ENCODE measurements around the gene CYB5R3. TPM values are rescaled to one million over a fixed set of nuclear protein-coding genes. Genes with fewer than 3 reads are reported as not detected.
"Not testable (repeated sequence)": the region's sequence is repeated elsewhere in the genome, so short reads cannot be mapped to it uniquely, and the experiment has no call there.

Gene CYB5R3
- polyA plus RNA-seq, 4 donors: 70.0 to 174 (median 118) TPM

DNA sequence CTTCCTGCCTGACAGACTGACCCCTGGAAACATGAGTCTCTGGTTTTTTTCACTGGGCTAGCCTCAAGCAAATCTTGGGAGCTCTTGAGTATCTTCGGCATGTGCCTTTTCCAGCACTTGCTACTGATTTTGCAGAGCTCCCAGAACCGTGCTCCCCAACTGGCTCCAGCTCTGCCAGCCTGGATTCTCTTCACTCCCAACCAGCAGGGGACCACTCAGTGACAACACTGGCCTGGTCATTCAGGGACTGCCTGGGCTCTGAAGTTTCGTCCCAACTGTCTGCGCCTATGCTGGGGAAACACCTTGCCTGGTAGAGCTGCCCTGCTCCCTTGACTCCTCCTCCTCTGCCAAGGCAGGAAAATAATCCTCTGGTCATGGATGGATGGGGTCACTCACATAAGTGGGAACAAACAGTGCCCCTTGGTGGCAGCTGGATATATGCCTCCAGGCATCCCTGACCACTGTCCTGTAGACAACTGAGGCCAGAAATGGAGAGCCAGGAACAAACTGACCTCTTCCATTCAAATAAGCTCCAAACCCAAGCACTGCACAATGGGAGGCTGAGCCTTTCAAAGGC is 64.7 kb downstream of the CYB5R3 start:
- FAIRE-seq (no peak), DNase-seq (no peak)
- 90 to 98% (median 96%) methylated on average over 4 of the region's 4 CpGs for WGBS, 3 donors
- Histone ChIP-seq H3K9me3 (ENCODE audit: control insufficient read depth in 2 of 2, insufficient read depth in 1 of 2, low read depth in 1 of 2, low read length in 1 of 2) (no peaks in the 10 kb centered on the region), H3K4me3 (ENCODE audit: low read depth in 1 of 3, low read length in 3 of 3) (no peak overlapping the region), H3K4me1 (ENCODE audit: control insufficient read depth in 3 of 3, insufficient read depth in 2 of 3, low read depth in 1 of 3, low read length in 2 of 3) (peaks cover 0 to 3% (median 0%) of the 10 kb centered on the region in 3 donors), H3K27me3 (ENCODE audit: control insufficient read depth in 3 of 3, insufficient read depth in 3 of 3, low read length in 3 of 3) (no peaks in the 10 kb centered on the region), H3K36me3 (ENCODE audit: control insufficient read depth in 3 of 3, insufficient read depth in 2 of 3, low read depth in 1 of 3, low read length in 3 of 3) (peaks cover 10 to 65% (median 10%) of the 10 kb centered on the region in 3 donors), H3K27ac (ENCODE audit: low read depth in 1 of 3, low read length in 2 of 3) (no peak overlapping the region)

GRCh38 chr22:42582987-42583386 is 66.2 kb downstream of the CYB5R3 start:
- 90 to 94% (median 92%) methylated on average over 1 of the region's 1 CpG for WGBS, 3 donors
- H3K4me1 ChIP-seq (ENCODE audit: control insufficient read depth in 3 of 3, insufficient read depth in 2 of 3, low read depth in 1 of 3, low read length in 2 of 3): peaks cover 0 to 3% (median 0%) of the 10 kb centered on the region in 3 donors
- H3K4me3 ChIP-seq (ENCODE audit: low read depth in 1 of 3, low read length in 3 of 3): no peak overlapping the region
- H3K27me3 ChIP-seq (ENCODE audit: control insufficient read depth in 3 of 3, insufficient read depth in 3 of 3, low read length in 3 of 3): no peaks in the 10 kb centered on the region
- H3K27ac ChIP-seq (ENCODE audit: low read depth in 1 of 3, low read length in 2 of 3): no peak overlapping the region
- peaks cover 10 to 64% (median 11%) of the 10 kb centered on the region in 3 donors for H3K36me3 ChIP-seq (ENCODE audit: control insufficient read depth in 3 of 3, insufficient read depth in 2 of 3, low read depth in 1 of 3, low read length in 3 of 3)
- DNase-seq: no peak
- no peak for FAIRE-seq
- H3K9me3 ChIP-seq (ENCODE audit: control insufficient read depth in 2 of 2, insufficient read depth in 1 of 2, low read depth in 1 of 2, low read length in 1 of 2): no peaks in the 10 kb centered on the region

DNA sequence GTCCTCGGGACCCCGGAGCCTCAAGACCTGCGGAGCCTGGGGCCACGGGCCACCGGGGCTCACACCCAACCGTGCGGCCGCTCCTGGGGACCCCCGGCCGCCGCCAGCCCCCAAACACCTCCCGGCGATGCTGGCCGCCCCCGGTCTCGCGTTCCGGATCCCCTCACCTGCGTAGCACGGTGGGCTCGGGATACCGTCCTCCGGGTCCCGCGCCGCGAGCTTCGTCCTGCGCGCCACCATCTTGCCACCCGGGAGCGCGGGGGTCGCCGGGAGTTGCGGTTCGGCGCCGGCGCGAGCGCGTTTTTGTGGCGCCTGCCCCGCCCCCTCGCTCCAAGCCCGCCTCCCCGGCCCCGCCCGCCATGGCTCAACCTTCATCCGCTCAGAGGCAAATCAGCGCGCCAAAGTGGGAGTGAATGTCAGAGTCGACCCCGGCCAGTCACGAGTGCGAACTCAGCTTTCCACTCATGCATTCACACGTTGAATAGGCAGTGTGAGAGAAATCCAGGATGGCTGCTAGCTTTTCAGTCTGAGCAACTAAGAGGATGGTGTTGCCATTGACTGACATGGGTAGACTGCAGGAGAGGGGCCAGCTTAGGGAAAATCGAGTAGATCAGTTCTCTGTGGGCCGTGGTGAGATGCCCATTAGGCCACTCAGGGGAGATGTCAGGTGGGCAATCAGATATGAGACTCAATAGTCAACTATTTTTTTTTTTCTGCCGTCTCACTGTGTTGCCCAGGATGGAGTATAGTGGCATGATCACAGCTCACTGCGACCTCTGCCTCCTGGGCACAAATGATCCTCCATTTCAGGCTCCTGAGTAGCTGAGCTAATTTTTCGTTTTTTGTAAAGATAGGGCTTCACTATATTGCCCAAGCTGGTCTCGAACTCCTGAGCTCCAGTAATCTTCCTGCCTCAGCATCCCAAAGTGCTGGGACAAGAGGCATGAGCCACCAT is 67.2 kb downstream of the CYB5R3 start:
- no peaks in the 10 kb centered on the region for H3K27me3 ChIP-seq (ENCODE audit: control insufficient read depth in 3 of 3, insufficient read depth in 3 of 3, low read length in 3 of 3)
- no peaks in the 10 kb centered on the region for H3K9me3 ChIP-seq (ENCODE audit: control insufficient read depth in 2 of 2, insufficient read depth in 1 of 2, low read depth in 1 of 2, low read length in 1 of 2)
- 5 to 7% (median 6%) methylated on average over 46 to 64 of the region's 64 CpGs for WGBS, 3 donors
- no peak for FAIRE-seq
- peak; percentile 71 to 89 for DNase-seq
- H3K4me3 ChIP-seq (ENCODE audit: low read depth in 1 of 3, low read length in 3 of 3): peak overlapping the region; percentile 55 to 84 (median 57)
- peaks cover 0 to 3% (median 0%) of the 10 kb centered on the region in 3 donors for H3K4me1 ChIP-seq (ENCODE audit: control insufficient read depth in 3 of 3, insufficient read depth in 2 of 3, low read depth in 1 of 3, low read length in 2 of 3)
- peak overlapping the region in 1 of 3 donors; percentile 37 for H3K27ac ChIP-seq (ENCODE audit: low read depth in 1 of 3, low read length in 2 of 3)
- peaks cover 6 to 67% (median 11%) of the 10 kb centered on the region in 3 donors for H3K36me3 ChIP-seq (ENCODE audit: control insufficient read depth in 3 of 3, insufficient read depth in 2 of 3, low read depth in 1 of 3, low read length in 3 of 3)

- not testable (repeated sequence) for H3K9me3 ChIP-seq (ENCODE audit: control insufficient read depth in 2 of 2, insufficient read depth in 1 of 2, low read depth in 1 of 2, low read length in 1 of 2); DNase-seq; H3K27me3 ChIP-seq (ENCODE audit: control insufficient read depth in 3 of 3, insufficient read depth in 3 of 3, low read length in 3 of 3); FAIRE-seq; H3K4me1 ChIP-seq (ENCODE audit: control insufficient read depth in 3 of 3, insufficient read depth in 2 of 3, low read depth in 1 of 3, low read length in 2 of 3); H3K27ac ChIP-seq (ENCODE audit: low read depth in 1 of 3, low read length in 2 of 3)
- peak overlapping the region; percentile 55 to 84 (median 57) for H3K4me3 ChIP-seq (ENCODE audit: low read depth in 1 of 3, low read length in 3 of 3)
- peaks cover 4 to 63% (median 6%) of the 10 kb centered on the region in 3 donors for H3K36me3 ChIP-seq (ENCODE audit: control insufficient read depth in 3 of 3, insufficient read depth in 2 of 3, low read depth in 1 of 3, low read length in 3 of 3)
- WGBS, 3 donors: 0 to 2% (median 1%) methylated on average over 6 to 12 of the region's 22 CpGs
Observed at GRCh38 chr22:42581194-42581761, 67.9 kb downstream of the CYB5R3 start.

- peaks cover 2 to 56% (median 4%) of the 10 kb centered on the region in 3 donors for H3K36me3 ChIP-seq (ENCODE audit: control insufficient read depth in 3 of 3, insufficient read depth in 2 of 3, low read depth in 1 of 3, low read length in 3 of 3)
- H3K9me3 ChIP-seq (ENCODE audit: control insufficient read depth in 2 of 2, insufficient read depth in 1 of 2, low read depth in 1 of 2, low read length in 1 of 2); H3K27ac ChIP-seq (ENCODE audit: low read depth in 1 of 3, low read length in 2 of 3); H3K27me3 ChIP-seq (ENCODE audit: control insufficient read depth in 3 of 3, insufficient read depth in 3 of 3, low read length in 3 of 3); FAIRE-seq; H3K4me3 ChIP-seq (ENCODE audit: low read depth in 1 of 3, low read length in 3 of 3); H3K4me1 ChIP-seq (ENCODE audit: control insufficient read depth in 3 of 3, insufficient read depth in 2 of 3, low read depth in 1 of 3, low read length in 2 of 3); DNase-seq: not testable (repeated sequence)
- 82 to 89% (median 87%) methylated on average over 3 of the region's 4 CpGs for WGBS, 3 donors
Observed at GRCh38 chr22:42580040-42580439, 69.2 kb downstream of the CYB5R3 start.

GRCh38 chr22:42577623-42578240 is 71.5 kb downstream of the CYB5R3 start:
- Histone ChIP-seq H3K9me3 (ENCODE audit: control insufficient read depth in 2 of 2, insufficient read depth in 1 of 2, low read depth in 1 of 2, low read length in 1 of 2) (no peaks in the 10 kb centered on the region), H3K4me3 (ENCODE audit: low read depth in 1 of 3, low read length in 3 of 3) (no peak overlapping the region), H3K36me3 (ENCODE audit: control insufficient read depth in 3 of 3, insufficient read depth in 2 of 3, low read depth in 1 of 3, low read length in 3 of 3) (peaks cover 0 to 52% (median 7%) of the 10 kb centered on the region in 3 donors), H3K27me3 (ENCODE audit: control insufficient read depth in 3 of 3, insufficient read depth in 3 of 3, low read length in 3 of 3) (no peaks in the 10 kb centered on the region), H3K4me1 (ENCODE audit: control insufficient read depth in 3 of 3, insufficient read depth in 2 of 3, low read depth in 1 of 3, low read length in 2 of 3) (peaks cover 0 to 3% (median 0%) of the 10 kb centered on the region in 3 donors), H3K27ac (ENCODE audit: low read depth in 1 of 3, low read length in 2 of 3) (no peak overlapping the region)
- WGBS, 3 donors: 88 to 93% (median 92%) methylated on average over 15 of the region's 15 CpGs
- FAIRE-seq (no peak), DNase-seq (no peak)

DNA sequence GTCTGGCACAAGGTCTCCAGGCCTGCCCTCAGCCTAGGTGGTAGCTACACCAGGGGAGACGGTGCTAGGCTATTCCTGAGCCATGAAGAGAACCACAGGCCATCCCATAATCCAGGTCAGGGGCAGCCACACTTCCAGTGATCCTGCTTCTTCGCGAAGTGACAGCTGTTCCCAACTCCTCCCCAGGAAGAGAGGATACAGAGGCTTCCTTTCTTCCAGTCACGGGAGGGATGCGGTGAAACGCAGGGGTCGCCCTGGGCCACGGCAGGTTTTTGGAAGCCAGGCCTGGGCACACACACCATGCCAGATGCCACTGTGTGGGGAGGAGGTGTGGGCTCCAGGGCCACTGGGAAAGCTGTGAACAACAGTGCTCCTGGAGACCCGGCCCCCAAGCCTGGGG is 72.1 kb downstream of the CYB5R3 start:
- H3K27me3 ChIP-seq (ENCODE audit: control insufficient read depth in 3 of 3, insufficient read depth in 3 of 3, low read length in 3 of 3); H3K27ac ChIP-seq (ENCODE audit: low read depth in 1 of 3, low read length in 2 of 3); H3K4me1 ChIP-seq (ENCODE audit: control insufficient read depth in 3 of 3, insufficient read depth in 2 of 3, low read depth in 1 of 3, low read length in 2 of 3); H3K4me3 ChIP-seq (ENCODE audit: low read depth in 1 of 3, low read length in 3 of 3); FAIRE-seq; DNase-seq; H3K9me3 ChIP-seq (ENCODE audit: control insufficient read depth in 2 of 2, insufficient read depth in 1 of 2, low read depth in 1 of 2, low read length in 1 of 2): not testable (repeated sequence)
- WGBS, 3 donors: 89 to 97% (median 93%) methylated on average over 7 to 8 of the region's 9 CpGs
- peaks cover 0 to 51% (median 7%) of the 10 kb centered on the region in 3 donors for H3K36me3 ChIP-seq (ENCODE audit: control insufficient read depth in 3 of 3, insufficient read depth in 2 of 3, low read depth in 1 of 3, low read length in 3 of 3)

- H3K4me1 ChIP-seq (ENCODE audit: control insufficient read depth in 3 of 3, insufficient read depth in 2 of 3, low read depth in 1 of 3, low read length in 2 of 3); H3K9me3 ChIP-seq (ENCODE audit: control insufficient read depth in 2 of 2, insufficient read depth in 1 of 2, low read depth in 1 of 2, low read length in 1 of 2); H3K4me3 ChIP-seq (ENCODE audit: low read depth in 1 of 3, low read length in 3 of 3); H3K27ac ChIP-seq (ENCODE audit: low read depth in 1 of 3, low read length in 2 of 3); H3K27me3 ChIP-seq (ENCODE audit: control insufficient read depth in 3 of 3, insufficient read depth in 3 of 3, low read length in 3 of 3); DNase-seq; FAIRE-seq: not testable (repeated sequence)
- WGBS, 3 donors: 92 to 93% (median 93%) methylated on average over 14 to 28 of the region's 30 CpGs
- peaks cover 0 to 57% (median 7%) of the 10 kb centered on the region in 3 donors for H3K36me3 ChIP-seq (ENCODE audit: control insufficient read depth in 3 of 3, insufficient read depth in 2 of 3, low read depth in 1 of 3, low read length in 3 of 3)
Observed at GRCh38 chr22:42575996-42576574, 73.1 kb downstream of the CYB5R3 start.
